K562 (cell line): ENCODE measurements around the gene DYRK1A. TPM values are rescaled to one million over a fixed set of nuclear protein-coding genes. Genes with fewer than 3 reads are reported as not detected.

Experiments
- ATAC-seq: fragments of 200-7000 bp; cut with Tn5 transposase; 3 replicates; pipeline ENCODE4 v1.9.1; 2020; ENCODE audit warnings: moderate library complexity
- BruUV-seq: library from RNA; stranded (reverse); fragments of 400-500 nt; replicated peaks from 2 replicates; lab custom pipeline; 2021; lab: Mats Ljungman, UMichigan
- CTCF ChIA-PET: fragments of 300-600 bp; formaldehyde crosslinking; extraction: SDS; loops from one replicate; lab custom pipeline; 2021; ENCODE audit warnings: low intra/inter-chr PET ratio; lab: Yijun Ruan, JAX
- POLR2A ChIA-PET: fragments of 300-600, 350-650 bp; sonication (Branson Sonifier 250); formaldehyde crosslinking; extraction: SDS; loops from one replicate; lab custom pipeline; 2021; ENCODE audit warnings: antibody characterized with exemption, inconsistent platforms; lab: Yijun Ruan, JAX
- DNase-seq, 4 experiments: peaks; one replicate each; pipeline versions ENCODE4 v3.0.0 to v3.0.0-alpha.2; 2011 to 2018; ENCODE audit warnings: low spot score in 3 of 4, mixed read lengths in 3 of 4; ENCODE audit errors: extremely low read depth in 1 of 4
- FAIRE-seq: peaks from 2 replicates; lab custom pipeline; 2011; peaks lifted over from hg19 to GRCh38; lab: Jason Lieb, UNC
- H2AFZ ChIP-seq: 2 replicates; pipeline ENCODE4 v1.6.0; 2011; ENCODE audit warnings: low read depth, low read length, control low read depth, inconsistent platforms
- H3K27ac ChIP-seq: fragments of 200-600 bp; 3 replicates; pipeline ENCODE4 v1.8.0; 2011; ENCODE audit warnings: low read depth, mild to moderate bottlenecking, control low read depth, inconsistent platforms, low read length, moderate library complexity, mixed read lengths; ENCODE audit errors: extremely low read depth
- H3K27me3 ChIP-seq, 2 experiments: fragments of 300-600 bp in 1 of 2; 2 replicates in 1 of 2; 3 replicates in 1 of 2; pipeline versions ENCODE4 v1.6.0 to v1.8.0; 2011; ENCODE audit warnings: inconsistent platforms in 2 of 2, low read length in 2 of 2, mild to moderate bottlenecking in 1 of 2, mixed read lengths in 1 of 2, moderate library complexity in 1 of 2; ENCODE audit not compliant: control insufficient read depth in 2 of 2, insufficient read depth in 2 of 2
- H3K36me3 ChIP-seq: fragments of 300-600 bp; 3 replicates; pipeline ENCODE4 v1.8.0; 2011; ENCODE audit warnings: mild to moderate bottlenecking, low read length, inconsistent platforms; ENCODE audit not compliant: control insufficient read depth, insufficient read depth
- H3K4me1 ChIP-seq, 2 experiments: fragments of 200-600 bp in 1 of 2; replicated peaks in 1 of 2; 2 replicates in 1 of 2; 3 replicates in 1 of 2; pipeline versions ENCODE4 v1.5.1 to v1.8.0; 2011; ENCODE audit warnings: inconsistent platforms in 2 of 2, low read length in 2 of 2, mild to moderate bottlenecking in 1 of 2, mixed read lengths in 1 of 2, moderate library complexity in 1 of 2; ENCODE audit not compliant: control insufficient read depth in 2 of 2, insufficient read depth in 2 of 2
- H3K4me2 ChIP-seq: 2 replicates; pipeline ENCODE4 v1.6.1; 2011; ENCODE audit warnings: low read length, control low read depth, inconsistent platforms, mixed read lengths; ENCODE audit not compliant: insufficient read depth
- H3K4me3 ChIP-seq: fragments of 200-600 bp; sonication (generic), shearing (Covaris generic); 2 replicates; pipeline ENCODE4 v1.5.1; 2016; ENCODE audit warnings: control low read depth, inconsistent platforms
- H3K79me2 ChIP-seq: fragments of 200-600 bp; 3 replicates; pipeline ENCODE4 v1.8.0; 2011; ENCODE audit warnings: low read length, inconsistent platforms; ENCODE audit not compliant: control insufficient read depth, insufficient read depth
- H3K9ac ChIP-seq, 2 experiments: 2 replicates each; pipeline versions ENCODE4 v1.6.0 to v1.6.1; 2011; ENCODE audit warnings: low read depth in 2 of 2, low read length in 2 of 2, control low read depth in 1 of 2, inconsistent platforms in 1 of 2, mild to moderate bottlenecking in 1 of 2, mixed read lengths in 1 of 2; ENCODE audit not compliant: insufficient read depth in 1 of 2
- H3K9me1 ChIP-seq: one replicate; pipeline ENCODE4 v1.6.0; 2011; ENCODE audit warnings: inconsistent platforms, mild to moderate bottlenecking, low read length, moderate library complexity; ENCODE audit not compliant: control insufficient read depth, insufficient read depth
- H3K9me3 ChIP-seq: replicated peaks from 2 replicates; pipeline ENCODE4 v1.5.1; 2011; ENCODE audit warnings: low read depth, low read length, inconsistent platforms; ENCODE audit not compliant: control insufficient read depth, insufficient read depth
- H4K20me1 ChIP-seq: replicated peaks from 2 replicates; pipeline ENCODE4 v1.6.1; 2011; ENCODE audit warnings: low read length, inconsistent platforms, mixed read lengths; ENCODE audit not compliant: control insufficient read depth, insufficient read depth
- ADNP ChIP-seq: fragments of 200-800 bp; sonication (Bioruptor generic); IDR thresholded peaks from 2 replicates; pipeline ENCODE4 v1.6.1; 2016; ENCODE audit warnings: missing genetic modification characterization, missing compliant biosample characterization
- CAMTA2 ChIP-seq: fragments of 250-450 bp; sonication (Bioruptor Pico); conservative IDR thresholded peaks from 2 replicates; pipeline ENCODE4 v1.5.1; 2022
- MYBL2 ChIP-seq, 2 experiments: fragments of 450-650 bp in 1 of 2; sonication (generic) in 1 of 2; formaldehyde crosslinking in 1 of 2; IDR thresholded peaks; 2 replicates each; pipeline versions ENCODE4 v1.6.1 to v1.8.1; 2017 to 2022; ENCODE audit warnings: borderline replicate concordance in 1 of 2, inconsistent platforms in 1 of 2, low read depth in 1 of 2, mild to moderate bottlenecking in 1 of 2, missing genetic modification reagents in 1 of 2, moderate library complexity in 1 of 2
- NEUROD1 ChIP-seq: fragments of 150-350 bp; IDR thresholded peaks from 2 replicates; pipeline ENCODE4 v1.6.1; 2014; ENCODE audit warnings: borderline replicate concordance, low read length, low read depth; ENCODE audit not compliant: partially characterized antibody
- NUFIP1 ChIP-seq: fragments of 450-650 bp; IDR thresholded peaks from 2 replicates; pipeline ENCODE4 v1.6.1; 2018; ENCODE audit not compliant: partially characterized antibody
- PCBP1 ChIP-seq: fragments of 200-400 bp; formaldehyde crosslinking; IDR thresholded peaks from 2 replicates; pipeline ENCODE4 v1.6.1; 2018; ENCODE audit warnings: mild to moderate bottlenecking, low read depth, low read length; ENCODE audit not compliant: poor library complexity, severe bottlenecking
- PPARD ChIP-seq: fragments of 250-450 bp; sonication (Bioruptor Pico); IDR thresholded peaks from 2 replicates; pipeline ENCODE4 v1.8.0; 2022; ENCODE audit warnings: inconsistent platforms, mild to moderate bottlenecking, moderate library complexity
- PRMT5 ChIP-seq: sonication (generic); formaldehyde crosslinking; IDR thresholded peaks from 2 replicates; pipeline ENCODE4 v1.5.0; 2020; ENCODE audit warnings: missing genetic modification reagents
- RAD21 ChIP-seq, 2 experiments: fragments of 250-450 bp in 1 of 2; fragments of 450-650 bp in 1 of 2; sonication (Bioruptor Pico) in 1 of 2; formaldehyde crosslinking in 1 of 2; IDR thresholded peaks in 1 of 2; conservative IDR thresholded peaks in 1 of 2; 2 replicates each; pipeline versions ENCODE4 v1.4.0 to v1.8.0; 2020 to 2022; ENCODE audit warnings: mild to moderate bottlenecking in 2 of 2, moderate library complexity in 1 of 2
- RBM25 ChIP-seq: fragments of 200-400 bp; formaldehyde crosslinking; IDR thresholded peaks from 2 replicates; pipeline ENCODE4 v1.6.1; 2018; ENCODE audit warnings: low read length, low read depth, moderate library complexity; ENCODE audit not compliant: severe bottlenecking
- SMAD4 ChIP-seq: fragments of 250-450 bp; sonication (Bioruptor Pico); conservative IDR thresholded peaks from 2 replicates; pipeline ENCODE4 v1.8.0; 2021; ENCODE audit warnings: inconsistent platforms, mild to moderate bottlenecking, moderate library complexity
- SMARCA5 ChIP-seq: fragments of 450-650 bp; IDR thresholded peaks from 2 replicates; pipeline ENCODE4 v1.6.1; 2016
- SMC3 ChIP-seq: conservative IDR thresholded peaks from 2 replicates; pipeline ENCODE4 v1.6.1; 2011; ENCODE audit warnings: low read depth, low read length, improper control_type of control experiment; ENCODE audit not compliant: insufficient read depth
- STAT6 ChIP-seq: sonication (generic); formaldehyde crosslinking; IDR thresholded peaks from 2 replicates; pipeline ENCODE4 v1.8.1; 2023; ENCODE audit warnings: mild to moderate bottlenecking, missing genetic modification reagents
- ZC3H4 ChIP-seq: sonication (generic); formaldehyde crosslinking; IDR thresholded peaks from 2 replicates; pipeline ENCODE4 v1.9.0; 2021; ENCODE audit warnings: missing genetic modification reagents, borderline replicate concordance
- ZKSCAN1 ChIP-seq: fragments of 150-350 bp; IDR thresholded peaks from 2 replicates; pipeline ENCODE4 v1.6.1; 2016; ENCODE audit warnings: low read depth, low read length
- ZKSCAN3 ChIP-seq: fragments of 250-450 bp; sonication (Bioruptor Pico); IDR thresholded peaks from 2 replicates; pipeline ENCODE4 v1.4.0; 2020
- ZNF212 ChIP-seq: fragments of 450-650 bp; formaldehyde crosslinking; IDR thresholded peaks from 2 replicates; pipeline ENCODE4 v1.4.0; 2020; ENCODE audit warnings: mild to moderate bottlenecking
- WGBS: fragments of 100-300 bp; shearing (Covaris generic); methylation state at CpG from one replicate; pipeline ENCODE4 v1.1.6; 2016; ENCODE audit warnings: low coverage, mixed read lengths; ENCODE audit not compliant: insufficient coverage; ENCODE audit errors: missing lambda C conversion rate; 5-methylcytosine and 5-hydroxymethylcytosine counted together
- in situ Hi-C: fragments of 300-500 bp; cut with MboI; formaldehyde crosslinking; loops from 4 replicates; pipeline ENCODE4 v1.15.0; 2018; ENCODE audit warnings: inconsistent platforms, mixed read lengths
- intact Hi-C: fragments of 100-400 bp; cut with micrococcal nuclease; formaldehyde crosslinking; loops from 2 replicates; pipeline ENCODE4 v1.14.2; 2022
- polyA plus RNA-seq, 8 experiments: library from polyadenylated mRNA; depleted of rRNA in 4 of 8; stranded (reverse) in 5 of 8; unstranded in 3 of 8; fragments of >200 nt; fragmentation: Nextera tagmentation in 2 of 8; fragmentation: Illumina TruSeq in 1 of 8; extraction: Ambion mirVana in 2 of 8; extraction: Trizol in 1 of 8; gene quantifications; 2 replicates each; pipeline versions ENCODE4 v1.2.1 to v1.2.3, GENCODE V29; 2011 to 2014; ENCODE audit warnings: inconsistent platforms in 1 of 8, missing spikeins in 1 of 8
- total RNA-seq, 7 experiments: library from RNA; depleted of rRNA in 6 of 7; stranded (reverse); fragments of >200 nt in 6 of 7; fragmentation: Illumina TruSeq in 2 of 7; extraction: Trizol in 2 of 7; gene quantifications; 2 replicates each; pipeline versions ENCODE4 v1.2.1 to v1.2.3, GENCODE V29; 2011 to 2021; ENCODE audit warnings: low replicate concordance in 1 of 7

DYRK1A gene
- total and polyA plus RNA-seq, 9 of the 15 experiments (the other 6 are each of a cell fraction or from before 2014, with no cell fraction given) = 3.7 to 64.8 (median 42.3) TPM

DNA sequence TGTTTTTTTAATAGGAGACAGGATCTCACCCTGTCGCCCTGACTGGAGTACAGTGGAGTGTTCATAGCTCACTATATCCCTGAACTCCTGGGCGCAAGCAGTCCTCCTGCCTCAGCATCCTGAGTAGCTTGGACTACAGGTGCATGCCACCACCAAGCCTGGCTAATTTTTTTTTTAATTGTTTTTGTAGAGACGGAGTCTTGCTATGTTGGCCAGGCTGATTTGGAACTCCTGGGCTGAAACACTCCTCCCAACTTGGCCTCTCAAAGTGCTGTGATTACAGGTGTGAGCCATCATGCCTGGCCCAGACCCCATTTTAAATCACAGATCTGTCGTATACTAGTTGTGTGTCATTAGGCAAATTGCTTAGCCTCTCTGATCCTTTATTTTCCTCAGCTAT, 161.1 kb downstream of the DYRK1A start (continued):
- peak; percentile 17; the same call in 1 of the 2 replicates for TF ChIP-seq SMARCA5

DNA sequence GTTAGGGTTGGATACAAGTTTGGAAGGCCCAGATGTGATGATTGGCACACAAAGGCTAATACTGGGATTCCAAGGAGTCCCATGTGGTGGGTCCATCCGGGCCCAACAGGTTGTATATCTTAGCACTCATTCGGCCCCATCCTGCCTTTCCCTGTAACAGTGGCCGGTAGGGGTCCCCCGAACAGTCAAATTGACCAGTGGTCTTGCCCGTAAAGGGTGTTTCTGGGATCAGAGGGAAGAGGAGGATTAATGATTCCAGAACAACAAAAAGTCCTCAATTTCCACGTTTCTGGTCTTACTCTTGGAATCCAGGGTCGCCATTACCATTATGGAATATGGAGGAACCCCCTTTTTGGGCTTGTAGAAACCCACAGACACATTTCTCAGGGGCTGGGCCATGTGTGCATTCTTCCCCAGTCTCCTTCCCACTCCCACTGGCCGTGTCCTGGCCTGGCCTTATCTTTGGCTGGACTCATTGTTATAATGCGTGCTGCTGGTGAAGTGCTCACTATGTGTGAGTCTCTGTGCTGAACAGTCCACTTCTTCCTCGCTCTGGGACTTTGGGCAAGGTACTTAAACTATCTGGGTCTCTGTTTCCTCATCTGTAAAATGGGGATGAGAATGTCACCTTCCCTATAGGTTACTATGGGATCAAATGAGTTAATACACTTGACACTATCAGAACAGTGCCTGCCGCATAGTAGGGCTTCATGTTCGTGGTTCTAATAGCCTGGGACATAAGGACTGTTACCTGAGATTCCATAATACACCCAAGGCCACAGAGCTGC, 161.8 kb downstream of the DYRK1A start:
- DNase-seq (peak; percentile 44 to 48 (median 45)), ATAC-seq (peak; percentile 68), FAIRE-seq (no peak)
- H4K20me1 ChIP-seq = no peaks in the 10 kb centered on the region
- H3K79me2 ChIP-seq = no peaks in the 10 kb centered on the region
- H3K9ac ChIP-seq = no peak overlapping the region
- no peak overlapping the region for H3K4me2 ChIP-seq
- in situ Hi-C loops = no loop called here
- ChIA-PET CTCF (no interaction called here), POLR2A (interaction anchor here (0.6 to 1.2 kb wide), 3 partner anchors 26 to 43 kb away, joined by 3 to 6 read pairs (median 3); no protein-coding TSS in a partner anchor)
- 18% methylated on average over 12 of the region's 12 CpGs for WGBS
- no peaks in the 10 kb centered on the region for H3K9me3 ChIP-seq
- no peak overlapping the region for H2AFZ ChIP-seq
- no peaks in the 10 kb centered on the region for H3K9me1 ChIP-seq
- no peaks in the 10 kb centered on the region for H3K27me3 ChIP-seq
- peaks cover 12 to 15% of the 10 kb centered on the region in 2 experiments for H3K4me1 ChIP-seq
- H3K4me3 ChIP-seq = no peak overlapping the region
- no TSS peak for BruUV-seq
- no peak overlapping the region for H3K27ac ChIP-seq
- H3K36me3 ChIP-seq = no peaks in the 10 kb centered on the region
- intact Hi-C loops = loop anchor here (1.0 to 5.0 kb wide), 2 partner anchors 54 to 114 kb away; no protein-coding TSS in a partner anchor
- TF ChIP-seq RAD21 (CRISPR knock-in tag; conservative IDR thresholded peaks at IDR 0.05 in 1 of 2, IDR thresholded peaks at IDR 0.05 in 1 of 2) = peak in 1 of 2 experiments; percentile 49; a peak in 2 of 4 replicates
- no peak for TF ChIP-seq PPARD (CRISPR knock-in tag)
- no peak for TF ChIP-seq CAMTA2 (CRISPR knock-in tag)
- no peak for TF ChIP-seq ZKSCAN3
- TF ChIP-seq ZKSCAN1 = peak; percentile 78; the same call in 1 of the 2 replicates
- TF ChIP-seq ZNF212 = no peak
- TF ChIP-seq RBM25 = peak; percentile 88
- 0 out of 2 replicates have a peak, but pooled peaks have one; percentile 12 for TF ChIP-seq SMC3
- TF ChIP-seq MYBL2 (IDR thresholded peaks at IDR 0.05; ENCODE audit: low read depth) = no peak
- no peak for TF ChIP-seq MYBL2 (CRISPR knock-in tag; IDR thresholded peaks at IDR 0.05; ENCODE audit: borderline replicate concordance)
- TF ChIP-seq PCBP1 = no peak
- TF ChIP-seq ZC3H4 (CRISPR knock-in tag) = no peak
- 0 out of 2 replicates have a peak, but pooled peaks have one; percentile 37 for TF ChIP-seq SMARCA5
- peak; percentile 69; the same call in 1 of the 2 replicates for TF ChIP-seq ADNP (tag)
- TF ChIP-seq NUFIP1 = no peak
- no peak for TF ChIP-seq NEUROD1
- no peak for TF ChIP-seq PRMT5
- TF ChIP-seq SMAD4 (CRISPR knock-in tag) = no peak
- TF ChIP-seq STAT6 (CRISPR knock-in tag) = no peak
